ENCODE results near the gene HMOX2. TPM values are rescaled to one million over a fixed set of nuclear protein-coding genes. Genes with fewer than 3 reads are reported as not detected.

HMOX2 gene
- total and polyA plus RNA-seq, 2 donors (not counting 3 experiments of a cell fraction or from before 2014, with no cell fraction given), result 80.7 to 86.3 TPM

DNA sequence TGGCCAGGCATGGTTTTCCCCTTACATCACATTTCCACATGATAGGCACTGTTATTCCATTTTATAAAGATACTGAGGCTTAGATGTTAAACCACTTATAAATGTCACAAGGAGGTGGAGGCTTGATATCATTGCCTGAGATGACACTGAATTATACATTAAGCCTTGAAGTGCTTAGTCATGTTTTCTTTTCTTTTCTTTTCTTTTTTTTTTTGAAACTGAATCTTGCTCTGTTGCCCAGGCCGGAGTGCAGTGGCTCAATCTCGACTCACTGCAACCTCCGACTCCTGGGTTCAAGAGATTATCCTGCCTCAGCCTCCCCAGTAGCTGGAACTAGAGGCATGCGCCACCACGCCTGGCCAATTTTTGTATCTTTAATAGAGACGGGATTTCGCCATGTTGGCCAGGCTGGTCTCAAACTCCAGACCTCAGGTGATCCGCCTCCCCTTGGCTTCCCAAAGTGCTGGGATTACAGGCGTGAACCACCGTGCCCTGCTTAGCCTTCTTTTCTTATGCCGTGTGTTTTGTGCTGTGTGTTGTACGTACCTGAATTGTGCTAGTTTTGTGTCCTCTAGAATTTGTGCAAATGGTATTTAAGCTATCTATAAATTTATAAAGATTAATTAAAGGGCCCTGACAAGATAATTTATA lies 49.4 kb upstream of the HMOX2 start:
- no peaks in the 10 kb centered on the region for H4K20me1 ChIP-seq (replicated peaks; ENCODE audit: control insufficient read depth, extremely low read depth, insufficient read depth, low read length)
- no peaks in the 10 kb centered on the region for H3K9me3 ChIP-seq (replicated peaks; ENCODE audit: control insufficient read depth, insufficient read depth, low read length)
- POLR2A ChIA-PET, result no interaction called here
- H3K79me2 ChIP-seq (ENCODE audit: control insufficient read depth, insufficient read depth, low read length), result peaks cover 40% of the 10 kb centered on the region
- DNase-seq (ENCODE audit: low read depth, low spot score), result no peak
- H2AFZ ChIP-seq (ENCODE audit: low read depth, low read length), result no peak overlapping the region
- H3K36me3 ChIP-seq (ENCODE audit: control insufficient read depth in 2 of 2, extremely low read depth in 1 of 2, insufficient read depth in 2 of 2, low read length in 2 of 2), result peaks cover 0 to 2% of the 10 kb centered on the region in 2 experiments
- BruUV-seq (replicated peaks), result no TSS peak
- CTCF ChIA-PET, result no interaction called here
- peak overlapping the region; percentile 81 for H3K4me2 ChIP-seq (ENCODE audit: insufficient read depth, low read length)
- H3K27ac ChIP-seq (ENCODE audit: insufficient read depth, low read depth, low read length), result no peak overlapping the region
- H3K4me1 ChIP-seq (ENCODE audit: control insufficient read depth, extremely low read depth, insufficient read depth, low read length), result peaks cover 16% of the 10 kb centered on the region
- TF ChIP-seq EZH2 (IDR thresholded peaks at IDR 0.05; ENCODE audit: borderline replicate concordance, low read depth, low read length, severe bottlenecking) (no peak), MYC (IDR thresholded peaks at IDR 0.05; ENCODE audit: low read depth, low read length) (no peak), JUN (IDR thresholded peaks at IDR 0.05; ENCODE audit: borderline replicate concordance, insufficient read depth, insufficient read length, low read depth) (no peak), POLR2AphosphoS5 (IDR thresholded peaks at IDR 0.05; ENCODE audit: insufficient read depth, low read depth, low read length) (no peak), POLR2A (IDR thresholded peaks at IDR 0.05; ENCODE audit: low read depth, low read length) (no peak), FOS (IDR thresholded peaks at IDR 0.05; ENCODE audit: borderline replicate concordance, insufficient read depth, low read length) (no peak)
- TF ChIP-seq, protein P1, sequence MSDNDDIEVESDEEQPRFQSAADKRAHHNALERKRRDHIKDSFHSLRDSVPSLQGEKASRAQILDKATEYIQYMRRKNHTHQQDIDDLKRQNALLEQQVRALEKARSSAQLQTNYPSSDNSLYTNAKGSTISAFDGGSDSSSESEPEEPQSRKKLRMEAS (IDR thresholded peaks at IDR 0.05; ENCODE audit: insufficient read depth, insufficient read length), result no peak
- TF ChIP-seq, protein P2, sequence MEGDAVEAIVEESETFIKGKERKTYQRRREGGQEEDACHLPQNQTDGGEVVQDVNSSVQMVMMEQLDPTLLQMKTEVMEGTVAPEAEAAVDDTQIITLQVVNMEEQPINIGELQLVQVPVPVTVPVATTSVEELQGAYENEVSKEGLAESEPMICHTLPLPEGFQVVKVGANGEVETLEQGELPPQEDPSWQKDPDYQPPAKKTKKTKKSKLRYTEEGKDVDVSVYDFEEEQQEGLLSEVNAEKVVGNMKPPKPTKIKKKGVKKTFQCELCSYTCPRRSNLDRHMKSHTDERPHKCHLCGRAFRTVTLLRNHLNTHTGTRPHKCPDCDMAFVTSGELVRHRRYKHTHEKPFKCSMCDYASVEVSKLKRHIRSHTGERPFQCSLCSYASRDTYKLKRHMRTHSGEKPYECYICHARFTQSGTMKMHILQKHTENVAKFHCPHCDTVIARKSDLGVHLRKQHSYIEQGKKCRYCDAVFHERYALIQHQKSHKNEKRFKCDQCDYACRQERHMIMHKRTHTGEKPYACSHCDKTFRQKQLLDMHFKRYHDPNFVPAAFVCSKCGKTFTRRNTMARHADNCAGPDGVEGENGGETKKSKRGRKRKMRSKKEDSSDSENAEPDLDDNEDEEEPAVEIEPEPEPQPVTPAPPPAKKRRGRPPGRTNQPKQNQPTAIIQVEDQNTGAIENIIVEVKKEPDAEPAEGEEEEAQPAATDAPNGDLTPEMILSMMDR (IDR thresholded peaks at IDR 0.05; ENCODE audit: extremely low read depth in 1 of 2, insufficient read depth in 1 of 2, low read depth in 1 of 2, low read length in 2 of 2), result no peak
- H3K9me1 ChIP-seq (replicated peaks; ENCODE audit: control insufficient read depth, extremely low read depth, insufficient read depth, low read length), result no peaks in the 10 kb centered on the region
- peak overlapping the region; percentile 94 for H3K9ac ChIP-seq (replicated peaks; ENCODE audit: extremely low read depth, insufficient read depth, low read length)
- H3K4me3 ChIP-seq (replicated peaks in 1 of 3; ENCODE audit: insufficient read depth in 1 of 3, low read depth in 1 of 3, low read length in 3 of 3), result peak overlapping the region; percentile 64 to 84 (median 81)
- intact Hi-C loops (cut with micrococcal nuclease), result loop anchor here (5.0 kb wide), 1 partner anchor 50 kb away; the partner anchor contains the start of gene HMOX2
- FAIRE-seq, result peak; percentile 67
- H3K27me3 ChIP-seq (ENCODE audit: control insufficient read depth in 2 of 2, insufficient read depth in 2 of 2, low read length in 2 of 2), result no peaks in the 10 kb centered on the region
- dilution Hi-C loops (cut with MboI; ENCODE audit: extremely low pct_ligation_motif_present, low sequenced_read_pairs), result no loop called here

Measured in endothelial cell of umbilical vein (primary cell).